Measurements from ENCODE around the gene JMJD1C.

- TF ChIP-seq CTCF (IDR thresholded peaks at IDR 0.05) (peak in 6 of 7 experiments; percentile 44 to 72 (median 70)), POLR2A (IDR thresholded peaks at IDR 0.05) (no peak)
Observed at GRCh38 chr10:63217120-63217605, 248.6 kb downstream of the JMJD1C start.
